GM10248 (cell line): Measurements from ENCODE around the gene BAG5.
"Not testable (repeated sequence)": the region's sequence is repeated elsewhere in the genome, so short reads cannot be mapped to it uniquely, and the experiment has no call there.

ENCODE experiments used
- CTCF ChIA-PET: fragments of 300-600 bp; sonication (Branson Sonifier 250); formaldehyde crosslinking; extraction: SDS; loops from one replicate; lab custom pipeline; 2021; ENCODE audit warnings: antibody characterized with exemption; lab: Yijun Ruan, JAX
- POLR2A ChIA-PET: fragments of 350-650 bp; sonication (Branson Sonifier 250); formaldehyde crosslinking; extraction: SDS; loops from one replicate; lab custom pipeline; 2020; ENCODE audit warnings: antibody characterized with exemption; lab: Yijun Ruan, JAX
- DNase-seq: peaks from one replicate; pipeline ENCODE4 v3.0.0; 2012; ENCODE audit errors: extremely low spot score
- TF ChIP-seq, protein P1 (sequence below): IDR thresholded peaks from 2 replicates; pipeline ENCODE4 v1.5.1; 2012; ENCODE audit warnings: mild to moderate bottlenecking, low read depth; ENCODE audit errors: extremely low read depth, missing control alignments, control extremely low read depth

Gene BAG5

DNA sequence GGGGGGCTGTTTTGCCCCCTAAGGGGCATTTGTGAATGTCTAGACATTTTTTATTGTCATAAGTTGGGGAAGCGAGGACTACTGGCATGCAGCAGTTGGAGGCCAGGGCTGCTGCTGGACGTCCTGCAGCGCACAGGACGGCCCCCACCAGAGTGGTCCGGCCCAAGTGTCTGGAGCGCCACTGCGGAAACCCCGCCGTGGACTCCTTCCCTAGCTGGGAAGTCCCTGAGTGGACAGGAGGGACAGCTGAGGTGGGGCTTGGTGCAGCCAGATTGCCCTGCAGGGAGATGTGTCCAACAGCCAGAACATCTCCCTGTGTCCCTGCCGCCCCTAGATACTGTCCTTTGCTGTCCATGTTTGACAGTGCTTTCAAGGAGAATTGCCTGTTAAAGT, 45.3 kb downstream of the BAG5 start:
- ChIA-PET POLR2A (no interaction called here), CTCF (interaction anchor here (1.2 to 9.5 kb wide), 6 partner anchors 12 to 72 kb away, joined by 3 to 214 read pairs (median 25); partner anchors contain the start of gene TRMT61A)
- no peak for DNase-seq

GRCh38 chr14:103516426-103517173, 45.9 kb downstream of the BAG5 start:
- ChIA-PET POLR2A (no interaction called here), CTCF (interaction anchor here (1.8 to 9.5 kb wide), 5 partner anchors 12 to 31 kb away, joined by 4 to 214 read pairs (median 39); partner anchors contain the start of gene TRMT61A)
- TF ChIP-seq, protein P1, sequence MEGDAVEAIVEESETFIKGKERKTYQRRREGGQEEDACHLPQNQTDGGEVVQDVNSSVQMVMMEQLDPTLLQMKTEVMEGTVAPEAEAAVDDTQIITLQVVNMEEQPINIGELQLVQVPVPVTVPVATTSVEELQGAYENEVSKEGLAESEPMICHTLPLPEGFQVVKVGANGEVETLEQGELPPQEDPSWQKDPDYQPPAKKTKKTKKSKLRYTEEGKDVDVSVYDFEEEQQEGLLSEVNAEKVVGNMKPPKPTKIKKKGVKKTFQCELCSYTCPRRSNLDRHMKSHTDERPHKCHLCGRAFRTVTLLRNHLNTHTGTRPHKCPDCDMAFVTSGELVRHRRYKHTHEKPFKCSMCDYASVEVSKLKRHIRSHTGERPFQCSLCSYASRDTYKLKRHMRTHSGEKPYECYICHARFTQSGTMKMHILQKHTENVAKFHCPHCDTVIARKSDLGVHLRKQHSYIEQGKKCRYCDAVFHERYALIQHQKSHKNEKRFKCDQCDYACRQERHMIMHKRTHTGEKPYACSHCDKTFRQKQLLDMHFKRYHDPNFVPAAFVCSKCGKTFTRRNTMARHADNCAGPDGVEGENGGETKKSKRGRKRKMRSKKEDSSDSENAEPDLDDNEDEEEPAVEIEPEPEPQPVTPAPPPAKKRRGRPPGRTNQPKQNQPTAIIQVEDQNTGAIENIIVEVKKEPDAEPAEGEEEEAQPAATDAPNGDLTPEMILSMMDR = no peak
- no peak for DNase-seq

More for the DNA sequence above, 45.3 kb downstream of the BAG5 start:
- TF ChIP-seq, protein P1 = no peak

DNA sequence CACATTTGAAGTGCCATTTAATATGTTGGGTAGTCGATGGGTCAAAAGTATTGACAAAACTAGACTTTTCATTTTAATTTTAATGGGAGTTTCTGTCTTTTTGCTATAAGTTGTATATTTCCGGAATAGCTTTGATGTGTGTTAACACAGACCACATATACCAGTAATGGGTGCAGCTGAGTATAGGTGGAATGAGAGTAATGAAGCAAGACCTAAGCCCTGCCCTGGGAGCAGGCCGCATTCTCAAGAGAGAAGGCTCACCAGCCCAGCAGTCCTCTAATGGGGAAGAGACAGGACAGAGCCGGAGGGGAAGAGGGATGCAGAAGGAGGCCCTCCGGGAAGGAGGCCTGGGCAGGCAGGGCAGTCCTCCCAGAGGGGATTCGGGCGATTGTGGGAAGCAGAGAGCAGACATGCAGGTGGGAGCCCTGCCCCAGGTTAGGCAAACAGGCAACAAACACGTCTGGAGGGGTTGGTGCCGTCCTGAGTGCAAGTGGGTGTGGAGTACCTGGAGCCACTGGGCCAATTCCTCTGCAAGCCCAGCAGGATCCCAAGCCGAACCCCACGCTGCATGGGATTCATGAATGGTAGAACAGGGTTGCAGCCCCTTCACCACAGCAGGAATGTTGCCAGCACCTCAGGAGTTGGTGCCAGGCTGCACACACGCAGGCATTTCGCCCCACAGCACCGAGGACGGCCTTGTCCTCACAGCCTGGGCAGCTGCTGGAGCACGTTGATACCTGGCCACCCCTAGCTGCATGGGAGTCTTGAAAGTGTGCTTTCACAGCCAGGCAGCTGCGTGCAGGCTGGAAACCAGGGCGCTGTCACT, 47.6 kb downstream of the BAG5 start:
- POLR2A ChIA-PET = no interaction called here
- CTCF ChIA-PET = interaction anchor here (2.2 to 9.5 kb wide), 3 partner anchors 15 to 33 kb away, joined by 11 to 214 read pairs (median 69); partner anchors contain the start of gene TRMT61A
- TF ChIP-seq, protein P1 = no peak
- DNase-seq = no peak

GRCh38 chr14:103512701-103513611, 49.5 kb downstream of the BAG5 start:
- POLR2A ChIA-PET = no interaction called here

GRCh38 chr14:103512180-103512579, 50.3 kb downstream of the BAG5 start:
- DNase-seq, POLR2A ChIA-PET: not testable (repeated sequence)
- CTCF ChIA-PET = interaction anchor here (0.8 to 3.5 kb wide), 3 partner anchors 9 to 35 kb away, joined by 3 to 15 read pairs (median 4); no protein-coding TSS in a partner anchor

More at GRCh38 chr14:103512701-103513611, 49.5 kb downstream of the BAG5 start:
- TF ChIP-seq, protein P1 = no peak
- CTCF ChIA-PET = interaction anchor here (1.6 to 3.5 kb wide), 2 partner anchors 14 to 34 kb away, joined by 4 to 15 read pairs; no protein-coding TSS in a partner anchor
- no peak for DNase-seq
